Right lobe of liver (tissue), 6 donors: ENCODE measurements around the gene COLGALT1. TPM values are rescaled to one million over a fixed set of nuclear protein-coding genes. Genes with fewer than 3 reads are reported as not detected.
"Not testable (repeated sequence)": the region's sequence is repeated elsewhere in the genome, so short reads cannot be mapped to it uniquely, and the experiment has no call there.

ENCODE experiments used
- ATAC-seq, 4 donors: fragments of 200-7000 bp; cut with Tn5 transposase; one replicate each; pipeline ENCODE4 v1.9.1; 2020; ENCODE audit warnings: mild to moderate bottlenecking in 4 of 4, moderate library complexity in 4 of 4
- DNase-seq, 3 donors: peaks; one replicate each; pipeline ENCODE4 v3.0.0-alpha.2; 2020
- H3K27ac ChIP-seq, 3 donors: fragments of 200-600 bp; one replicate each; pipeline ENCODE4 v1.8.0; 2022
- H3K27me3 ChIP-seq, 2 donors: fragments of 200-600 bp; one replicate each; pipeline ENCODE4 v1.8.0; 2022
- H3K36me3 ChIP-seq, 4 donors: fragments of 200-600 bp; sonication (generic) in 1 of 4; one replicate each; pipeline versions ENCODE4 v1.5.1 to v1.8.0; 2017 to 2022; ENCODE audit warnings: control low read depth in 1 of 4
- H3K4me1 ChIP-seq, 4 donors: fragments of 200-600 bp; sonication (generic) in 1 of 4; one replicate each; pipeline versions ENCODE4 v1.5.1 to v1.8.0; 2017 to 2022; ENCODE audit warnings: control low read depth in 1 of 4
- H3K4me3 ChIP-seq, 3 donors: fragments of 200-600 bp; one replicate each; pipeline ENCODE4 v1.8.0; 2022
- H3K9me3 ChIP-seq, 4 donors: fragments of 200-600 bp; sonication (generic) in 1 of 4; one replicate each; pipeline versions ENCODE4 v1.5.1 to v1.8.0; 2017 to 2022; ENCODE audit warnings: control low read depth in 1 of 4
- POLR2A ChIP-seq: fragments of 450-650 bp; IDR thresholded peaks from one replicate; pipeline ENCODE4 v1.6.1; 2017; ENCODE audit warnings: antibody characterized with exemption, mild to moderate bottlenecking
- WGBS: methylation state at CpG from one replicate; pipeline ENCODE4 v1.1.6; 2018; ENCODE audit warnings: low coverage, low lambda C conversion rate; ENCODE audit not compliant: insufficient coverage; ENCODE audit errors: missing lambda C conversion rate; 5-methylcytosine and 5-hydroxymethylcytosine counted together
- intact Hi-C, 2 donors: fragments of 100-400 bp; cut with DNase I; formaldehyde crosslinking; loops; one replicate each; pipeline versions ENCODE4 v1.11.2 to v1.14.1; 2022
- total RNA-seq, 6 experiments: library from RNA; depleted of rRNA in 2 of 6; stranded (reverse); fragments of >200 nt in 2 of 6; fragmentation: NEBNext Ultra II Directional in 3 of 6; extraction: Animal tissue kit (Norgen Biotek cat#: 25700) in 3 of 6; gene quantifications; one replicate each; pipeline versions ENCODE4 v1.1.0 to v1.2.4, GENCODE V29; 2016 to 2023
- TF ChIP-seq, protein P1 (sequence below), 4 donors: fragments of 200-600 bp in 3 of 4; fragments of 450-650 bp in 1 of 4; IDR thresholded peaks; one replicate each; pipeline versions ENCODE4 v1.5.1 to v1.8.0; 2016 to 2022; ENCODE audit warnings: antibody characterized with exemption in 4 of 4, mild to moderate bottlenecking in 2 of 4
- donor health status: DM: no; HTN: yes; CAD: no.
- donor health status: DM: no; HTN: no; CAD: no.
- donor health status: DM: no; HTN: no; CAD: no.
- donor health status: DM: no; HTN: yes; CAD: no.
- donor health status: DM: no; HTN: yes; CAD: no.

COLGALT1 gene
- total RNA-seq, 6 experiments from 2014 or later = 23.2 to 36.8 (median 31.1) TPM

GRCh38 chr19:17582613-17583012 lies 27.2 kb downstream of the COLGALT1 start:
- H3K4me3 ChIP-seq = no peak overlapping the region
- no peaks in the 10 kb centered on the region for H3K27me3 ChIP-seq
- no peak for ATAC-seq
- no peak overlapping the region for H3K27ac ChIP-seq
- 73% methylated on average over 3 of the region's 8 CpGs for WGBS
- peaks cover 0 to 21% (median 1%) of the 10 kb centered on the region in 4 donors for H3K36me3 ChIP-seq
- TF ChIP-seq POLR2A = no peak
- no peak for DNase-seq
- H3K4me1 ChIP-seq = no peaks in the 10 kb centered on the region
- no peaks in the 10 kb centered on the region for H3K9me3 ChIP-seq
- intact Hi-C loops = no loop called here

GRCh38 chr19:17584132-17584531 lies 28.7 kb downstream of the COLGALT1 start:
- 58% methylated on average over 3 of the region's 3 CpGs for whole genome bisulfite sequencing
- Histone ChIP-seq H3K9me3 (no peaks in the 10 kb centered on the region), H3K27me3 (no peaks in the 10 kb centered on the region), H3K36me3 (peaks cover 0 to 10% (median 0%) of the 10 kb centered on the region in 4 donors), H3K4me3 (no peak overlapping the region), H3K4me1 (no peaks in the 10 kb centered on the region), H3K27ac (no peak overlapping the region)
- intact Hi-C loops = no loop called here
- ATAC-seq = no peak
- TF ChIP-seq, protein P1, sequence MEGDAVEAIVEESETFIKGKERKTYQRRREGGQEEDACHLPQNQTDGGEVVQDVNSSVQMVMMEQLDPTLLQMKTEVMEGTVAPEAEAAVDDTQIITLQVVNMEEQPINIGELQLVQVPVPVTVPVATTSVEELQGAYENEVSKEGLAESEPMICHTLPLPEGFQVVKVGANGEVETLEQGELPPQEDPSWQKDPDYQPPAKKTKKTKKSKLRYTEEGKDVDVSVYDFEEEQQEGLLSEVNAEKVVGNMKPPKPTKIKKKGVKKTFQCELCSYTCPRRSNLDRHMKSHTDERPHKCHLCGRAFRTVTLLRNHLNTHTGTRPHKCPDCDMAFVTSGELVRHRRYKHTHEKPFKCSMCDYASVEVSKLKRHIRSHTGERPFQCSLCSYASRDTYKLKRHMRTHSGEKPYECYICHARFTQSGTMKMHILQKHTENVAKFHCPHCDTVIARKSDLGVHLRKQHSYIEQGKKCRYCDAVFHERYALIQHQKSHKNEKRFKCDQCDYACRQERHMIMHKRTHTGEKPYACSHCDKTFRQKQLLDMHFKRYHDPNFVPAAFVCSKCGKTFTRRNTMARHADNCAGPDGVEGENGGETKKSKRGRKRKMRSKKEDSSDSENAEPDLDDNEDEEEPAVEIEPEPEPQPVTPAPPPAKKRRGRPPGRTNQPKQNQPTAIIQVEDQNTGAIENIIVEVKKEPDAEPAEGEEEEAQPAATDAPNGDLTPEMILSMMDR (IDR thresholded peaks at IDR 0.05) = no peak
- DNase-seq = no peak

DNA sequence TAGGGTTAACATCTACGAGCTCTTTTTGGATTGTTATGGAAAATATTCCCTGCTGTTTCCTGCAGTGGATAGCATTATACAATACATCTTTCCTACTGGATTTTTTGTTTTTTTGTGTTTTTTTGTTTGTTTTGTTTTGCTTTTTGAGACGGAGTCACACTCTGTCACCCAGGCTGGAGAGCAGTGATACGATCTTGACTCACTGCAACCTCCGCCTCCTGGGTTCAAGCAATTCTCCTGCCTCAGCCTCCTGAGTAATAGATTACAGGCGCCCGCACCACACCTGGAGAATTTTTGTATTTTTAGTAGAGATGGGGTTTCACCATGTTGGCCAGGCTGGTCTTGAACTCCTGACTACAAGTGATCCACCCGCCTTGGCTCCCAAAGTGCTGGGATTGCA lies 29.9 kb downstream of the COLGALT1 start:
- 57% methylated on average over 7 of the region's 7 CpGs for WGBS
- intact Hi-C loops, ATAC-seq: not testable (repeated sequence)

DNA sequence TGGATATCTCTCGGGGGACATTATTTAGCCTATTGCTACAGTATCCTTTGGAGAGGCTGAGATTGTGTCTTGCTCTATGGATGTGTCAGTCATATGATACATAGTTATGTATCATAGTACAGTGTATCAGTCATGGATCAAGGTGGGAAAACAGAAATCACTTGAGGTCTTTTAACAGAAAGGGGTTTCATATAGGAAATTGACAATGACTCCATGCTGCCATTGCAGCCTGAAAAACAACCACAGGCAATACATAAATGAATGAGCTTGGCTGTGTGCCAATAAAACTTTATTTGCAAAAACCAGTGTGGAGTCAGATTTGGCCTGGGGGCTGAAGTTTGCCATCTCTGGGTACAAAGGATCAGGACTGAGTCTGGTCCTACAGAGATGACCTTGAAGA lies 35.4 kb downstream of the COLGALT1 start:
- no peak overlapping the region for H3K4me3 ChIP-seq

More for the DNA sequence above, 29.9 kb downstream of the COLGALT1 start:
- not testable (repeated sequence) for H3K9me3 ChIP-seq, DNase-seq, H3K27me3 ChIP-seq, H3K4me3 ChIP-seq, H3K27ac ChIP-seq, H3K36me3 ChIP-seq, H3K4me1 ChIP-seq

GRCh38 chr19:17594296-17594695 lies 38.8 kb downstream of the COLGALT1 start:
- not testable (repeated sequence) for DNase-seq

More for the DNA sequence above, 35.4 kb downstream of the COLGALT1 start:
- Histone ChIP-seq H3K27me3 (no peaks in the 10 kb centered on the region), H3K27ac (no peak overlapping the region), H3K36me3 (no peaks in the 10 kb centered on the region), H3K4me1 (no peaks in the 10 kb centered on the region), H3K9me3 (no peaks in the 10 kb centered on the region)
- ATAC-seq (no peak), DNase-seq (no peak)
- TF ChIP-seq POLR2A = no peak
- TF ChIP-seq, protein P1 (IDR thresholded peaks at IDR 0.05) = no peak
- WGBS = 100% methylated on average over 1 of the region's 1 CpG
- intact Hi-C loops = no loop called here

DNA sequence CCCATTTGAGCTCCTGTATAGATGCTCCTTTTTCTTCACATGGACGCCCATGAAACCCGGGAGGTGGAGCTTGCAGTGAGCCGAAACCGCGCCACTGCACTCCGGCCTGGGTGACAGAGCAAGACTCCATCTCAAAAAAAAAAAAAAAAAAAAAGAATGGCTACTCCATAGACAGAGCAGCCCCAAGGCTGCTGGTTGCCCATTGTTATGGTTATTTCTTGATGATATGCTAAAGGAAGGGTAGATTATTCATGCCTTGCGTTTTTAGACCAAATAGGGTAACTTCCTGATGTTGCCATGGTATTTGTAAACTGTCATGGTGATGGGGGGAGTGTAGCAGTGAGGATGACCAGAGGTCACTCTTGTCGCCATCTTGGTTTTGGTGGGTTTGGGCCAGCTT lies 42.6 kb downstream of the COLGALT1 start:
- H3K27me3 ChIP-seq, H3K36me3 ChIP-seq, H3K9me3 ChIP-seq, H3K27ac ChIP-seq, H3K4me1 ChIP-seq, H3K4me3 ChIP-seq, intact Hi-C loops, ATAC-seq, DNase-seq: not testable (repeated sequence)
- 75% methylated on average over 5 of the region's 8 CpGs for WGBS

More at GRCh38 chr19:17594296-17594695, 38.8 kb downstream of the COLGALT1 start:
- WGBS = 62% methylated on average over 7 of the region's 7 CpGs
- H3K27ac ChIP-seq, H3K4me3 ChIP-seq, H3K27me3 ChIP-seq, H3K4me1 ChIP-seq, ATAC-seq, H3K36me3 ChIP-seq, intact Hi-C loops, H3K9me3 ChIP-seq: not testable (repeated sequence)

GRCh38 chr19:17598953-17599352 lies 43.5 kb downstream of the COLGALT1 start:
- Histone ChIP-seq H3K4me1 (no peaks in the 10 kb centered on the region), H3K36me3 (no peaks in the 10 kb centered on the region), H3K27ac (no peak overlapping the region), H3K27me3 (no peaks in the 10 kb centered on the region), H3K9me3 (no peaks in the 10 kb centered on the region), H3K4me3 (no peak overlapping the region)
- no peak for DNase-seq
- intact Hi-C loops = no loop called here
- TF ChIP-seq, protein P1 (IDR thresholded peaks at IDR 0.05) = no peak
- no peak for TF ChIP-seq POLR2A
- no peak for ATAC-seq
- 50% methylated on average over 9 of the region's 9 CpGs for WGBS
